Islet of Langerhans (tissue), 1 donor: ENCODE measurements around the gene GRM5.

Source experiments
- FAIRE-seq: peaks from one replicate; lab custom pipeline; 2011; peaks lifted over from hg19 to GRCh38; lab: Jason Lieb, UNC

Gene GRM5

DNA sequence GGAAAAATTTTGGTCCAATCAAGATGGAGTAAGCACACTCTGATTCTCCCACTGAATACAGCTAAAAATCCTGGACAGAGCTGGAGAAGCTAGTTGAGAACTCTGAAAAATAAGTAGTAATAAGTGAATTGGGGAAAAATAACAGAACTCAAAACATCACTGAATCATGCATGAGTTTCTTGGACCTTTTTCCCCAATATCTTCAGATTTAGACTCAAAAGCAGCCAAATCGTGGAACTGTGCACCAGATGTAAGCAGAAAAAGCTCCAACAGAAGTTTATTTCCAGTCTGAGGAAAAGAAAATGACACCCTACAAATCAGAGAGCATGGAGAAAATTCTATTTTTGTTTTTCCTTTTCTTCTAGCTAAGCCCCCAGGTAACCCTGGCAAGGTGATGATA, 448.6 kb downstream of the GRM5 start:
- no peak for FAIRE-seq

DNA sequence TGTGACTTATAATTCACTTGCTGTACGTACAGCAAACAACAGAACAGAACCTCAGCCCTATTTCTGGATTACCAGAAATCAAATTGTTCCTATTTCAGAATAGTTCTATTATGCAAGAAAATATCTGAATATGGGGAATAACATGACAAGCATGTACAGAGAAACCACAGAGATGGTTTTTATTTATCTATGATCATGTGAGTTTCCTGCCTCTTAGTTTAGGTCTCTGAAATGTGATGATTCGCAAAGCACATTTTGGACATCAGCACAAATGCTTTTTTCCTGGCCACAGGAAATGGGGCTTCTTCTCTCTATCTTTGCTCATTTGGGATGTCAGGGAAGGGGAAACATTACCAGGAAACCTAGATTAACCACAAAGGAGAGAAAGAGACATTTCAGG, 461.5 kb downstream of the GRM5 start:
- FAIRE-seq: no peak

DNA sequence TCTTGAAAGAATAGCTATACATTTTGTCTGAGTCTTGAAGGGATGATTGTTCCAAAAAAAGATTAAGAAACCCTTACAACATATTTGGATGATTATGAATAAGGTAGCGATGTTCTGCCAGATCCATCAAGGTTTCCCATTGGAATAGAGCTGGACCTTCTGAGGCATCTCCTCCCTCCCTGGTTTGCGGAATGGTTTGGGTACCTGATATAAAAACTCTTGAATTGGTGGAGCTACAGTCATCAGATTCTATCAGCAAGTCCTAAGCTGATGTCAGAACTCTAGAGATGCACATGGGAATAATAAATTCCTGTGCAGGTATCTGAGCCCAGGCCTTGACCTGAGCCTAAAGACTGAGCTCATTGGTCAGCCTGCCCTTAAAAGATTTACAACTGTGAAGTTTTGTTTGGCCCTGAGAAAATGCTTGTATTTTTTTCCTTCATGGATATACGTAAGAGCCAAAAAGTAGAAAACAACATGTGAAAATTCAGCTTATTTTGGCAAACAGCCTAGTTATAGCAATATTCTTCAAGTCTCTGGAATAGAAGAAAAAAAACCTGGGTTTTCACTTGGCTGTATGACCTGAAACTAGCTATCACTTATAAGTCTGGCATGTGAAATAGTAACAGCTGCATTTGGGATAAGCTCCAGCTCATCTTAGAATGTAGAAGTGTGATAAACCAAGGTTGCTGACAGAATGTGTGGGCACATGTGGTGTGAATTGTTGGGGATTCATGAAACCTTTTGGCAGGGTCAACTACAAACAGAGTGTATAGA, 462.5 kb downstream of the GRM5 start:
- FAIRE-seq: no peak

DNA sequence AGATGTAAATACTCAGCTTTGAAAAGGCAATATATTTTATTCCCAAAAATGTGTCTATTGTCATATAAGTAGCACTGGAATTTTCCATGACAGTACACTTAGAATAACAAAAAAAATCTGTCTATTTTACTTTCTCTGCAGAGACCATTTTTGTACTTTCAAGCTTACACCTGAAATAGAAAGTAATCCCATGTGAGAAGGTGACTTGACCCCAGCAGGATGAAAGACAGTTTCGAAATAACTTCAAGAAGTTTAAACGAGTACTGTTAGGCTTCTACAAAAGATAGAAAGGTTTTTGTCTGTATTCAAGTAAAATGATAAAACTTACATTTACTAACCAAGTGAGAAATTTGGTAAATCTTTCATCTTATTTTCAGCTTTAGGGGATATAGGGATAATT, 468.4 kb downstream of the GRM5 start:
- no peak for FAIRE-seq

DNA sequence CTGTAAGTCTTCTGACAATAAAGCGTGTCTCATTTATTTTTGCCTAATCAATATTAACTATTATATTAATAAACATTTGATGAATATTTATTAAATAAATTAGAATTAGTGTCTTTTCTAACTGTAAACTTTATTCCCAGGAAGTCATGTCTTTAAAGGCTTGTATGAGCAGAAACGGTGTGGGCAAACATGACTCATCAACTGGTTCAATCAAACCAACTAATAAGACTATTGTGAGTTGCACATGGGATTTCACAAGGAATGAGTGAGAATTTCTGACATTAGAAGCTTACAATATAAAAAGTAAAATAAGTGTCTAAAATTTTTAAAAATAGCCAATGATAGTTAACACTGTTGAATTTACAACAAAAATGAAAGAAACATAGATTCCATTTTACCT, 469.0 kb downstream of the GRM5 start:
- no peak for FAIRE-seq

DNA sequence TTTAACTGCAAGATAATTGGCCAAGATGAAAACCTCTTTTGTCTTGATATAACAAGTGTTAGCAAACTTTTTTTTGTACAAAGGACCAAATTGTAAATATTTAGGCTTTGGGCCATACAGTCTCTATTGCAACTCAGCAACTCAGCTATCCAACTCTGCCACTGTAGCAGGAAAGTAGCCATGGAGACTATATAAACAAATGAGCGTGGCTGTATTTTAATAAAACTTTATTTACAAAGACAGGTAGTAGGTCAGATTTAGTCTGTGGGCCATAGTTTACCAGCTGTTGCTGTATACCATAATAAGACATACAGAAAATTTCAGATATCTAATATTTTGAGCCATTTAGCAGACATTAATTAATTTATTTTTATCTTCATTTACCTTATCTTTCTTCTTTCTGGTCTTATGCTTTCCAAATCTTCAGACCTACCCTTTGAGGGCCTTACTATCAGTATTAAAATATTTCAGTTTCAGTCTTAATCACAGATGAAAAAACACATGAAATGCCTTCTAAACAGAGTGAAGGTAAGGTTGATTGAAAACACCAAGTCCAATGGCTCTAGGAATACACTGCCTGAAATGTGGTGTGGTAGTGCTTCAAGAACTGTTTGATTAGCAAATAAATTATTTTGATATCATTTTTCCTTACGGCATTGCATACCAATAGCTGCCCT, 471.4 kb downstream of the GRM5 start:
- no peak for FAIRE-seq

DNA sequence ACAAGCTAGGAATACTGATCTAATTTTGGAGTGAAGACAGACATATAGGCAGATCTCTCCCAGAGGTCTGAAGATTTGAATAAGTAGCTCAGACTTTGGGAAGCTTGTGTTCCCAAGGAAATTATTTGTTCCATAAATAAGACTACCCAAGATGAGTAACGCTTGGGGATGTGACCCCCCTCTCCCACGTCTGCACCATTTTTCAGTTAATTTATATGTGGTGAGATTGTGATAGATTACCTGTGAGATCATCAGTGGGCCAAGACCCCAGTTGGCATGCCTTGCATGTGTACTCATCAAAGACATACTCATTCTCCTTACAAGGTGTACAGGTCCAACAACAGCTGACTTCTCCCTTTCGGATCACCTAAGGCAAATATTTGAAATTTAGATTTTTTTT, 475.4 kb downstream of the GRM5 start:
- no peak for FAIRE-seq

DNA sequence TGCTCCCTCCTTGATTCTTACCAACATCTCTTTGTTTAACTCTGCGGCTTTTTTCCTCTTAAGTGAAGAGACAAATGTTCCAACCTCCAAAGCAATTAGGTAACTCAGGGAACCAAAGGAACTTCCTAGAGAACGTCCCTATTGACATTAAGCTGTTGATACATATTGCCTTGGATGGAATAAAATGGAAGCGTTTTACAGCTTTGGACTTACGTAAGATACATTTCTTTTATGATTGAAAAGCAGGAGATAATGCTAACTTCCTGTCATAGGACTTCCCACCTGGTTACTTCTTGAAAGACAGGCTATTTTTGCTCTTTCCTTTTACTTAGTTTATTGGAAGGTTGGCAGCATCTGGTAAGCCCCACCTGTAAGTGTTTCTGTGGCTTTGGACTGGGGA, 482.5 kb downstream of the GRM5 start:
- FAIRE-seq: no peak

DNA sequence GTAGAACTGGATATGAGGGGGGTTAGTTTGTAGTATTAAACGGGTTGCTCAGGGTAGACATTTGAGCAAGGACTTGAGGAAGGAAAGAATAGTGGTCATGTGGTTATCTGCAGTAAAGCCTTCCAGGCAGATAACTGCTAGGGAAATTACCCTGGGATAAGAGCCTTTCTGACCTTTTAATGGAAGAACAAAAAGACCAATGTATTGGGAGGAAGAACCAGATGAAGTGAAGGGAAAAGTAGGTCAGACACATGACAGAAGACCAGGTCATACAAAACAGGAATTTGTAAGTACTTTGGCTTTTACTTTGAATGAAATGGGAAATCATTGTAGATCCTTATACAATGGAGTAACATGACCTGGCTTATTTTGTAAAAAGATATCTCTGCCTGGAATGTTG, 486.3 kb downstream of the GRM5 start:
- no peak for FAIRE-seq

DNA sequence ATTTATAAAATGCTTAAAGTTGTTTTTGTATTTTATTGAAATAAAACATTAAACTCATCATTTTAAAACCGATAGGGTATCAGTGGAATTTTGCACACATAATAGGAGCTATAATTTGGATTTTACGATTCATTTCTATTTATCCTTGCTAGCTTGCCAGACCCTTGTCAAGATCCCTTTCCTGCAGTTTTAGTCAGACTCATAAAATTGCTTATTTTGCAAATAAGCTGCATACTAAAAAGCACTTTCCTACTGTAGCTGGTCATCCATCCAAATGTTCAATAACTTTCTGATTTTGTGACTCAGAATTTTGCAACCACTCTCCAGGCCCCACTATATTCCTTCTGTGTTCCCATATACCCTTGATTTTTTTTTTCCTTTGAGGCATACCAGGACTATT, 489.0 kb downstream of the GRM5 start:
- no peak for FAIRE-seq

DNA sequence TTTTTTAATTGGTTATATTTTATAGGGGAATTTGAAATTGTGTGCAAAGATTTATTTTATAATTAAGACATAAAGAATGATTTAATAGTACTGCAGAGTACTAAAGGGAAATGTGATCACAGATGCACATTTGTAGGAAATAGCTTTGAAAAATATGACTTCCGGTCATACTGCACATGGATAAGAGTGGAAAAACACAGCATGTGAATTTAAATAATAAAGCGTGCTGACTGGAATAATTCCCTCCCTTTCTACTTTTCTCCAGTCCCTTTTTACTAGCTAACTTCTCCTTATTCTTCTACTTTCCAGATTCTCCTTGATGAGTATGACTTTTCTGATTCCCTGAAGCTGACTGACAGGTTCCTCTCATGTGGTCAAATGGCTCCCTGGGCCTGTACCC, 489.9 kb downstream of the GRM5 start:
- no peak for FAIRE-seq

DNA sequence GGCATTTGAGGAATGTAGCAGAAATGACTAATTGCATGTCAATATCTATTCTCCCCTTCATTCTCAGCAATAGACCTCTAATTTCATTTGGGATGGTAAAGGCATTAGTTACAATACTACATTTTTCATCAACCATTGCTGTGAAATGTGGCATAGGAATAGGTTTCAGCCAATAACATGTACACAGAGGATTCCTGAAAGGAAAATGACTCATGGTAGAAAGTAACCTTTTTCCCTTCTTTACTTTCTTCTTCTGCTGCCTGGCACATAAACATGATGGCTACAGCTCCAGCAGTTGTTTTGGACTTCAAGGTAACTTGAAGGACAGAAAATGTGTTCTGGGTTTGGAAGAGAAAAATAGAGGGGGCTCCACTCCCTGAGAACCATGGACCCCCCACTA, 496.4 kb downstream of the GRM5 start:
- FAIRE-seq: no peak

DNA sequence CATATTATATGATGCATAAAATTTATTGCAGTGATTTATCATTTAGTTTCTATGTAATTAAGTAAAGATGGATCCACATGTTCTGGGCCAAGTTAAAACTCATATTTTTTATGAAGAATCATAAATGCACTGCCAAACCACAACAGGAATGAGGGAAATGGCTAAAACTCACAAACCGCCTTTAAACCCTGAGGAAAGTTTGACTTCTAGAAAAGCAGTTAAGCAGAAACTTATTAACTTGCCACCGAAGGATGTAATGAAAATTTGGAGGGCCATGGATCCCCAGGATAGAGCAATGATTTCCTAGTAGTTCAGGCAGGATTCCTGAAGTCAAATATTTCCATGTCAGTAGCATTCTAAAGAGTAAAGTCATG, 510.0 kb downstream of the GRM5 start:
- no peak for FAIRE-seq

DNA sequence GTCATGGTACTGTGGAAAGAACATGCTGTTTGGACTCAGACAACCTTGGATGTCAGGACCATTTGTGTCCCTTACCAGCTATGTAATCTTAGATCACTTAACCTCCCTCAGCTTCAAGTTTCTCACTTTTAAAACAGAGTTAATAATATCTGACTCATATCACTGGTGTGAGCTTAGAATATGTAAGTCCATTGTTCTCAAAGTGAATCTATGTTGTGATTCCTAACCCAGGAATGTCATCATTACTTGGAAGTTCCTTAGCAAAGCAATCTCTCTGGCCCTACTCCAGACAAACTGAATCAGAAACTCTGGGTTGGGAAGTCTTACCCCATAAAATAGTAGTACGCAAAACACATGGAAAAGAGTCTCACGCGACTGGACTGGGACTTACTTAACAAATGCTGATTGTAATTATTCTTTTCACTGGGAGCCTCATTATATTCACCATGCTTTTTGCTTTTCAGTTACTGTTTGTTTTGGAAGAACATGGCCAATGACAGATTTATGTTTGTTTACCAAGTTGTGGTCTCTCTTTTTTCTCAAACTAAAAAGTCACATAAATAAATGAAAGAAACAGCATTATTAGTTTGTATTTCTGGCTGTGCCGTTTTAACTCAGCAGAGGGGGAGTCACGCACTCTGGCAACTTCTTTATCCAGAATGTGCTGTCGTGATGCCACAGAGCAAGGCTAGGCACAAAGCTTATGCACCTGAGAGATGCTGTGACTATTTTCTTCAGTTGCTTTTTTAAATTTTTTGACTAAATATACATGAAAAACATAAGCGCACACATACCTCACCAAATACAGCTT, 510.6 kb downstream of the GRM5 start:
- FAIRE-seq: no peak

DNA sequence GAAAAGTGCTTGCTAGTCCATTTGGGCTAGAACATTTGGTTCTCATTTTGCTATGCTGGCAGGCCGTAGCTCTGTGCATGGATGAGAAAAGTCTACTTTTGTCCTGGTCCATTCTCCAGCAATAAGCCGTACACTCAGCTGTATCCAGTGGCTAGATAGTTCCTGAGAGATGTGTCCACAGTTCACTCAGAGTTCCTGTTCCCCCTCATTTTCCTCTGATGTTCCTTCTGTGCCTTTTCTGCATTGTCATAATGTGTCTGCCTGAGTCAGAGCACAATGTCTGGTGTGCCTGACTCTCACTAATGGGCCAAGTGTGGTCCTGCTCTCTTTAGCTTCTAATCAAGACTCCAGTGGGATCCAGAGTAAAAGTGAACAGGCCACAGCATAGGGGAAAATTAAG, 512.6 kb downstream of the GRM5 start:
- no peak for FAIRE-seq

DNA sequence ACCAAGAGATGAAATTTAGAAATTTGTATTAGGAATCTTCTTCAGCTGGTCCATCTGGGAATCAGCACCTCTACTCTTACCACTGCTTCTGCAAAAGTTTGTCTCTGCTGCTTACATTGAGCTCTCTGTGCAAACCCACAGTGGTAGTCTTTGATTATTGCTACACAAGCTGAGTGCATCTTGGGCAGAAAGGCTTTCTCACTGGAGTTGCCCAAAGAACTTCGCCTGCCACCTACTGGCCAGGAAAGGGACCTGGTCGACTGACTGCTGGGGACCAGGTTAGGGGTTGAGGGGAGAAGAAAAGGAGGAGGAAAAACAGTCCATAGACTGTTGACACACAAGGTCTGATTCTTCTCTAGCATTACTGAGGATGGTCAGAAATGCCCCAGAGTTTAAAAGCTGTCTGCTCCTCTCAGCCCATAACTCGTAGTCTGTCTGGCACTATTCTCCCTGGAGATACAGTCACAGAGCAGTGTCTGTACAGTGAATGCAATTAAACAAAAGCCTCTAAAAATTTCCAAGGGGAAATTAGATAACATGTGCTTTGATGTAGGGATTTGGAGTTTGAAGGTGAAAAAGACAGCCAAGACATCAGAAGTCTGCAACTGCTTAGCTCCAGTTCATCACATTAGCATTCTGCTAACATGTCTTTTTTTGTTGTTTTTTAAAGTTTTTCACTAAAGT, 513.3 kb downstream of the GRM5 start:
- no peak for FAIRE-seq

DNA sequence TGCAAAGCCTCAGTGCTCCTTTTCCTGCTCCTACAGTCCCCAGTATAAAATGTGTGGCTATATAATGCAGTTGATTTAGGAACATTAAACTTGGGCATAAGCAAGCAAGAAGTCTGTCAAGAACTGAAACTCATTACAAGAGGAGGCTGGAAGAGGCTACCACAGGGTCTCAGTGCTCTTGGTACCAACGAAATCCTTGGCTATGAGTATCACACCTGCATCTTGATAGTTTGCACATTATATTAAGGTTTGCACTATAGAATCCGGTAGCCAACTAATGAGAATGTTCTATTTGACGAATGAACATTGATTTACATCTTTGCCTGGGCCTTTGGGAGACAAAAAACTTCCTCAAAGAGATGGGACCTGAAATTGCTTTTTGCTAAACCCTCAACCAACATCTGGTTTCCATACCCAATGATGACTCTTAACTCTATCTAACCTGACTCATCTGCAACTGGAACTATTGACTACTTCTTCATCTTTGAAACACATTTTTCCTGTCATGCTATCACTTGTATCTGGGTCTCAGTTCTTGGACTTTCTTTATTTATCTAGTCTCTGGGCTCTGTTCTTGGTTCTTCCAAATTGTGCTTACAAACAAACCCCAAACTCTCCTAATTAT, 521.0 kb downstream of the GRM5 start:
- FAIRE-seq: no peak

DNA sequence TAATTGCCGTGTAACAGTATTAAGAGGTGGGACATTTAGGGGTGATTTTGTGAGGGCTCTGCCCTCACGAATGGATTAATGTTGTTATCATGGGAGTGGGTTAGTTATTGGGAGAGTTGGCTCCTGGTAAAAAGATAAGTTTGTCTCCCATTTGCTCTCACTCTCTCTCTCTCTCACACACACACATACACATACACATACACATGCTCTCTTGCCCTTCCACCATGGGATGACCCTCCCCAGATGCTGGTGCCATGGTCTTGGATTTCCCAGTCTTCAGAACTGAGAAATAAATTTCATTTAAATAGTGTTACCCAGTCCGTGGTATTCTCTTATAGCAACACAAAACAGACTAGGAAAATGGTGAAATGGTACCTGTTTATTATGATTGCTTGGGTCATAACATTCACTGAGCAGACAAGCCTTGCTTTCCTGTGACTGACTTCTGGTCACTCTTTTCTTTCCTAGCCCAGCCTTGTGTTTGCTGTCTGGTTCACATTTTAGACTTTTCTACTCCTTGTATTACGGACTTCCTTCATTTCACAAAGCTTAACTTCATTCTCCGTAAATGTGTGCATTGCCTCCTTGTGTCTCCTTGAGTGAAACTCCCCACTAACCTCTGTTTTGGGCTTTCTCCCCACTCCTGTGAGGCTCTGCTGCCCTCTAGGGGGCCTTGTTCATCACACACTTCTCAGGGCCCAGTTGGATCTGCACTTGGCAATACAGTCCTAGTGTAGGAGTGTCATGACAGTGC, 521.7 kb downstream of the GRM5 start:
- no peak for FAIRE-seq

DNA sequence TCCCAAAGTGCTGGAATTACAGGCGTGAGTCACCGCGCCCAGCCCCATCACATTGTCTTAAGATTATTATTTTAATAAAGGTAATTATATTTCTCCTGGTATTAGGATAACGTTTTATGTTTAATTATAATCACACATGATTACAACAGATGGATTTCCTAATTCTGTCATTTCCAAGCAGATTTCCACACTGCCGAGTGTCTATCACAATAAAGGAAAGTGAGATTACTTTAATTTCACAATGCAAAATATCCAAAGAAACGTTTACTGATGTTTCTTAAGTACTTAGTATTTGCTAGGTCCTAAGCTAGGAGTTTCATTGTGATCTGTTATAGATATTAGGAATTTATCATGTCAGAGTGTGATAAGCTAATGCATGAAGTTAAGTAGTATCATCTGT, 524.8 kb downstream of the GRM5 start:
- no peak for FAIRE-seq

DNA sequence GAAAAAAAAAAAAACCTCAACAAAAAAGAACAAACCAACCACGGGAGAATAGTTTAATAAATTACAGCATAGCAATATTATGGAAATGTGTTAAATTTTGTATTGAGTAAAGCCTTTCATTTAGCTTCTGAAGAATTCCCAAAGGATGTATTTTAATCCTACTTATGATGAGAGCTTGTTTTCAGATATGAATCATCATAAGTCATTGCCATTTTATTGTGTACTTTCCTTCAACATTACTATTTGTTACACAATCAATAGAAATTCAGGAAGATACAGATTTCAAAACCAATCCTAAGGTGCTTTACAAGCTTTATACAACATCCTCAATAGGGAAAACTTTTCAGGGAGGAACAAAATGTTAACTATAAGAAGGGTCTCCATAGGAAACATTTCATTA, 527.7 kb downstream of the GRM5 start:
- no peak for FAIRE-seq

DNA sequence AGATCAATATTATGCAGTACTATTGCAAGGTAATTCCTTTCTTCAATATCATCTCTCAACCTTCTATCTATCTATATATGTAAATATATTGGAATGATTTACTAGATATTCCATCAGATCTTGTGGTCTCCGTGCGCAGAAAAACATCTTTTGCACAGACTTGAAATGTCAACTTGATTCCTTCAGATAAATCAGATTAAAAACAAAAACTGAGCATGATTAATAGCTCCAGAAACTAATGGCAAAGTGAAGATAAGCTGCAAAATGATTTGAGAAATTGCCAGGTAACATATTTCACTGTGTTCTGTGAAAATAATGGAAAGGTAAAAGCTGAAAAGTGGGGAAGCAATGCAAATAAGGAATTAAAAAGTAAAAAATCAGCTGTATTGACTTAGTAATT, 528.2 kb downstream of the GRM5 start:
- FAIRE-seq: no peak
